Keratinocyte (primary cell): ENCODE data around the gene SLC23A2. TPM values are rescaled to one million over a fixed set of nuclear protein-coding genes. Genes with fewer than 3 reads are reported as not detected.

Experiments
- DNase-seq: peaks from one replicate; pipeline ENCODE4 v3.0.0-alpha.2; 2011; ENCODE audit warnings: low read depth, missing footprints, low spot score
- FAIRE-seq: peaks from 2 replicates; lab custom pipeline; 2011; peaks lifted over from hg19 to GRCh38; lab: Jason Lieb, UNC
- H2AFZ ChIP-seq: 2 replicates; pipeline ENCODE4 v1.6.0; 2012; ENCODE audit warnings: low read length, control low read depth, inconsistent platforms; ENCODE audit not compliant: control insufficient read depth
- H3K27ac ChIP-seq: 2 replicates; pipeline ENCODE4 v1.5.1; 2011; ENCODE audit warnings: low read length; ENCODE audit not compliant: control insufficient read depth, insufficient read depth
- H3K27me3 ChIP-seq: 3 replicates; pipeline ENCODE4 v1.6.0; 2011; ENCODE audit warnings: low read length; ENCODE audit not compliant: control insufficient read depth, insufficient read depth; ENCODE audit errors: extremely low read depth
- H3K36me3 ChIP-seq, 2 experiments: 2 replicates in 1 of 2; 3 replicates in 1 of 2; pipeline ENCODE4 v1.5.1; 2011; ENCODE audit warnings: low read length in 2 of 2, mild to moderate bottlenecking in 1 of 2; ENCODE audit not compliant: control insufficient read depth in 2 of 2, insufficient read depth in 2 of 2; ENCODE audit errors: extremely low read depth in 1 of 2
- H3K4me1 ChIP-seq: 3 replicates; pipeline ENCODE4 v1.5.1; 2011; ENCODE audit warnings: low read length; ENCODE audit not compliant: control insufficient read depth, insufficient read depth; ENCODE audit errors: extremely low read depth
- H3K4me2 ChIP-seq: 3 replicates; pipeline ENCODE4 v1.6.0; 2011; ENCODE audit warnings: low read depth, low read length; ENCODE audit not compliant: control insufficient read depth, insufficient read depth; ENCODE audit errors: extremely low read depth
- H3K4me3 ChIP-seq, 3 experiments: fragments of 200-600 bp in 1 of 3; sonication (generic) in 1 of 3; 2 replicates in 2 of 3; 3 replicates in 1 of 3; pipeline ENCODE4 v1.5.1; 2011 to 2016; ENCODE audit warnings: low read length in 3 of 3, mild to moderate bottlenecking in 3 of 3, control low read depth in 2 of 3, inconsistent platforms in 1 of 3, low read depth in 1 of 3, mixed read lengths in 1 of 3, mixed run types in 1 of 3, moderate library complexity in 1 of 3; ENCODE audit not compliant: control insufficient read depth in 2 of 3, insufficient read depth in 2 of 3; ENCODE audit errors: extremely low read depth in 1 of 3
- H3K79me2 ChIP-seq: 2 replicates; pipeline ENCODE4 v1.6.0; 2012; ENCODE audit warnings: low read length; ENCODE audit not compliant: control insufficient read depth, insufficient read depth
- H3K9ac ChIP-seq: 3 replicates; pipeline ENCODE4 v1.6.0; 2011; ENCODE audit warnings: low read length; ENCODE audit not compliant: control insufficient read depth, insufficient read depth; ENCODE audit errors: extremely low read depth
- H3K9me1 ChIP-seq: 3 replicates; pipeline ENCODE4 v1.6.0; 2011; ENCODE audit warnings: low read length; ENCODE audit not compliant: control insufficient read depth, insufficient read depth; ENCODE audit errors: extremely low read depth
- H3K9me3 ChIP-seq: 2 replicates; pipeline ENCODE4 v1.5.1; 2012; ENCODE audit warnings: low read depth, low read length; ENCODE audit not compliant: control insufficient read depth
- H4K20me1 ChIP-seq: 3 replicates; pipeline ENCODE4 v1.6.0; 2011; ENCODE audit warnings: low read length; ENCODE audit not compliant: control insufficient read depth, insufficient read depth; ENCODE audit errors: extremely low read depth
- CTCF ChIP-seq, 3 experiments: IDR thresholded peaks in 1 of 3; conservative IDR thresholded peaks in 1 of 3; optimal IDR thresholded peaks in 1 of 3; 2 replicates in 2 of 3; 3 replicates in 1 of 3; pipeline versions ENCODE3 to v1.5.1; 2011; ENCODE audit warnings: low read length in 3 of 3, mild to moderate bottlenecking in 3 of 3, moderate library complexity in 2 of 3, control low read depth in 1 of 3, inconsistent platforms in 1 of 3; ENCODE audit not compliant: insufficient read depth in 2 of 3; ENCODE audit errors: extremely low read depth in 1 of 3
- EZH2 ChIP-seq: IDR thresholded peaks from one replicate; pipeline ENCODE4 v1.6.1; 2012; ENCODE audit warnings: inconsistent platforms, mild to moderate bottlenecking, low read length, moderate library complexity
- dilution Hi-C: fragments of 300-500 bp; cut with MboI; formaldehyde crosslinking; loops from one replicate; pipeline ENCODE4 v1.7.0; 2020; ENCODE audit warnings: low sequenced_read_pairs; ENCODE audit not compliant: extremely low pct_ligation_motif_present
- polyA plus RNA-seq, 5 experiments: library from polyadenylated mRNA; depleted of rRNA in 3 of 5; stranded (reverse) in 3 of 5; stranded (forward) in 1 of 5; unstranded in 1 of 5; fragments of >200 nt; gene quantifications; 1 replicate in 1 of 5; 2 replicates in 3 of 5; 3 replicates in 1 of 5; pipeline versions ENCODE4 v1.2.1 to v1.2.3, GENCODE V29; 2011 to 2012; ENCODE audit warnings: missing spikeins in 2 of 5, low read depth in 1 of 5, low replicate concordance in 1 of 5

The SLC23A2 gene
- polyA plus RNA-seq, 1 donor (not counting 4 experiments of a cell fraction or from before 2014, with no cell fraction given) = 13.4 TPM

GRCh38 chr20:5000263-5001173 lies 792 bp downstream of the SLC23A2 start:
- Histone ChIP-seq H3K9me3 (no peaks in the 10 kb centered on the region), H3K9ac (peak overlapping the region; percentile 66), H3K27me3 (no peaks in the 10 kb centered on the region), H3K9me1 (no peaks in the 10 kb centered on the region), H4K20me1 (no peaks in the 10 kb centered on the region), H3K4me2 (peak overlapping the region; percentile 98), H3K36me3 (no peaks in the 10 kb centered on the region), H3K27ac (no peak overlapping the region), H3K4me1 (peaks cover 17% of the 10 kb centered on the region), H2AFZ (peak overlapping the region; percentile 16), H3K79me2 (peaks cover 34% of the 10 kb centered on the region), H3K4me3 (peak overlapping the region; percentile 60 to 87 (median 69))
- TF ChIP-seq EZH2 = no peak
- TF ChIP-seq CTCF (optimal IDR thresholded peaks at IDR 0.05 in 1 of 3, IDR thresholded peaks at IDR 0.05 in 1 of 3, conservative IDR thresholded peaks at IDR 0.05 in 1 of 3; ENCODE audit: extremely low read depth in 1 of 3, insufficient read depth in 2 of 3, low read length in 3 of 3) = no peak
- FAIRE-seq (no peak), DNase-seq (no peak)
- dilution Hi-C loops = no loop called here

GRCh38 chr20:4999788-5000187 lies 1.5 kb downstream of the SLC23A2 start:
- DNase-seq = no peak
- dilution Hi-C loops = no loop called here
- Histone ChIP-seq H3K27ac (no peak overlapping the region), H3K79me2 (peaks cover 34% of the 10 kb centered on the region), H3K9me3 (no peaks in the 10 kb centered on the region), H3K4me2 (peak overlapping the region; percentile 98), H3K27me3 (no peaks in the 10 kb centered on the region), H4K20me1 (no peaks in the 10 kb centered on the region), H3K9me1 (no peaks in the 10 kb centered on the region), H3K36me3 (no peaks in the 10 kb centered on the region), H3K9ac (no peak overlapping the region), H3K4me3 (peak overlapping the region; percentile 60 to 87 (median 69)), H2AFZ (no peak overlapping the region), H3K4me1 (peaks cover 17% of the 10 kb centered on the region)
- TF ChIP-seq CTCF (optimal IDR thresholded peaks at IDR 0.05 in 1 of 3, IDR thresholded peaks at IDR 0.05 in 1 of 3, conservative IDR thresholded peaks at IDR 0.05 in 1 of 3; ENCODE audit: extremely low read depth in 1 of 3, insufficient read depth in 2 of 3, low read length in 3 of 3) = no peak
- TF ChIP-seq EZH2 = no peak
- no peak for FAIRE-seq
